Neural cell (in vitro differentiated cells): ENCODE data around the gene TMEM80. TPM values are rescaled to one million over a fixed set of nuclear protein-coding genes. Genes with fewer than 3 reads are reported as not detected.

Experiments used
- H2AFZ ChIP-seq: fragments of 200-600, 300-800 bp; sonication (generic), shearing (Covaris generic); 2 replicates; pipeline ENCODE4 v1.6.0; 2014; ENCODE audit warnings: low read depth, mild to moderate bottlenecking, antibody characterized with exemption, low read length, moderate library complexity
- H3F3A ChIP-seq: fragments of 200-600 bp; shearing (Covaris generic); 2 replicates; pipeline ENCODE4 v1.6.1; 2016; ENCODE audit warnings: mild to moderate bottlenecking, moderate library complexity, mixed read lengths, antibody characterized with exemption, low read length; ENCODE audit not compliant: insufficient read depth, poor library complexity, severe bottlenecking
- H3K27ac ChIP-seq: fragments of 200-600, 300-800 bp; sonication (generic), shearing (Covaris generic); 2 replicates; pipeline ENCODE4 v1.5.1; 2014; ENCODE audit warnings: mild to moderate bottlenecking, low read length, moderate library complexity
- H3K27me3 ChIP-seq: fragments of 300-800, 200-600 bp; sonication (generic), shearing (Covaris generic); 2 replicates; pipeline ENCODE4 v1.6.0; 2014; ENCODE audit warnings: mild to moderate bottlenecking, low read depth, low read length, moderate library complexity; ENCODE audit not compliant: insufficient read depth
- H3K36me3 ChIP-seq: fragments of 300-800, 200-600 bp; sonication (generic), shearing (Covaris generic); 2 replicates; pipeline ENCODE4 v1.5.1; 2014; ENCODE audit warnings: mild to moderate bottlenecking, antibody characterized with exemption, low read length, moderate library complexity; ENCODE audit not compliant: insufficient read depth
- H3K4me2 ChIP-seq: fragments of 300-800, 200-600 bp; sonication (generic), shearing (Covaris generic); 2 replicates; pipeline ENCODE4 v1.6.0; 2014; ENCODE audit warnings: mild to moderate bottlenecking, low read length
- H3K4me3 ChIP-seq: fragments of 300-800, 200-600 bp; sonication (generic), shearing (Covaris generic); 2 replicates; pipeline ENCODE4 v1.5.1; 2014; ENCODE audit warnings: mild to moderate bottlenecking, low read length, moderate library complexity
- H3K79me2 ChIP-seq: fragments of 200-600 bp; shearing (Covaris generic); replicated peaks from 2 replicates; pipeline ENCODE4 v1.6.0; 2014; ENCODE audit warnings: mild to moderate bottlenecking, low read length, moderate library complexity; ENCODE audit not compliant: insufficient read depth
- H3K9ac ChIP-seq: fragments of 300-800, 200-600 bp; sonication (generic), shearing (Covaris generic); 2 replicates; pipeline ENCODE4 v1.6.1; 2016; ENCODE audit warnings: mild to moderate bottlenecking, low read length, mixed read lengths
- H3K9me2 ChIP-seq: fragments of 200-600 bp; shearing (Covaris generic); 2 replicates; pipeline ENCODE4 v1.6.1; 2016; ENCODE audit warnings: mild to moderate bottlenecking, low read length, mixed read lengths; ENCODE audit not compliant: insufficient read depth
- H3K9me3 ChIP-seq: fragments of 200-600, 300-800 bp; sonication (generic), shearing (Covaris generic); 2 replicates; pipeline ENCODE4 v1.6.1; 2016; ENCODE audit warnings: mild to moderate bottlenecking, mixed run types, low read length, moderate library complexity, mixed read lengths
- H4K20me1 ChIP-seq: fragments of 200-600 bp; shearing (Covaris generic); 2 replicates; pipeline ENCODE4 v1.6.1; 2016; ENCODE audit warnings: mild to moderate bottlenecking, mixed run types; ENCODE audit not compliant: insufficient read depth
- EP300 ChIP-seq: fragments of 450-650 bp; conservative IDR thresholded peaks from 2 replicates; pipeline ENCODE4 v1.6.1; 2014; ENCODE audit warnings: antibody characterized with exemption, mild to moderate bottlenecking, moderate library complexity; ENCODE audit not compliant: poor library complexity, severe bottlenecking
- EZH2 ChIP-seq: fragments of 200-600, 300-800 bp; shearing (Covaris generic), sonication (generic); IDR thresholded peaks from 2 replicates; pipeline ENCODE4 v1.6.1; 2014; ENCODE audit warnings: antibody characterized with exemption, low read length, borderline replicate concordance, mild to moderate bottlenecking; ENCODE audit not compliant: insufficient read depth, poor library complexity, severe bottlenecking
- MXI1 ChIP-seq: fragments of 450-650 bp; conservative IDR thresholded peaks from 2 replicates; pipeline ENCODE4 v1.6.1; 2014; ENCODE audit warnings: antibody characterized with exemption, mild to moderate bottlenecking; ENCODE audit not compliant: poor library complexity, severe bottlenecking
- POLR2AphosphoS5 ChIP-seq: IDR thresholded peaks from 2 replicates; pipeline ENCODE4 v1.6.1; 2012
- RAD21 ChIP-seq: fragments of 450-650 bp; conservative IDR thresholded peaks from 2 replicates; pipeline ENCODE4 v1.6.1; 2014; ENCODE audit warnings: antibody characterized with exemption, mild to moderate bottlenecking, moderate library complexity
- SMC3 ChIP-seq: fragments of 450-650 bp; conservative IDR thresholded peaks from 2 replicates; pipeline ENCODE4 v1.6.1; 2014; ENCODE audit warnings: antibody characterized with exemption, mild to moderate bottlenecking, moderate library complexity; ENCODE audit not compliant: poor library complexity
- TAF1 ChIP-seq: IDR thresholded peaks from 2 replicates; pipeline ENCODE4 v1.6.1; 2012; ENCODE audit warnings: low read depth
- polyA plus RNA-seq: library from polyadenylated mRNA; depleted of rRNA; stranded (reverse); fragments of >200 nt; gene quantifications from 2 replicates; pipeline ENCODE4 v1.2.3, GENCODE V29; 2014
- TF ChIP-seq, protein P1 (sequence below): fragments of 450-650 bp; IDR thresholded peaks from 2 replicates; pipeline ENCODE4 v1.5.1; 2014; ENCODE audit warnings: antibody characterized with exemption, mild to moderate bottlenecking, moderate library complexity; ENCODE audit not compliant: poor library complexity, severe bottlenecking
- TF ChIP-seq, protein P2 (sequence below): IDR thresholded peaks from 2 replicates; pipeline ENCODE4 v1.6.1; 2012; ENCODE audit warnings: borderline replicate concordance

Gene TMEM80
- polyA plus RNA-seq, 1 donor from 2014 or later, result 23.1 TPM

DNA sequence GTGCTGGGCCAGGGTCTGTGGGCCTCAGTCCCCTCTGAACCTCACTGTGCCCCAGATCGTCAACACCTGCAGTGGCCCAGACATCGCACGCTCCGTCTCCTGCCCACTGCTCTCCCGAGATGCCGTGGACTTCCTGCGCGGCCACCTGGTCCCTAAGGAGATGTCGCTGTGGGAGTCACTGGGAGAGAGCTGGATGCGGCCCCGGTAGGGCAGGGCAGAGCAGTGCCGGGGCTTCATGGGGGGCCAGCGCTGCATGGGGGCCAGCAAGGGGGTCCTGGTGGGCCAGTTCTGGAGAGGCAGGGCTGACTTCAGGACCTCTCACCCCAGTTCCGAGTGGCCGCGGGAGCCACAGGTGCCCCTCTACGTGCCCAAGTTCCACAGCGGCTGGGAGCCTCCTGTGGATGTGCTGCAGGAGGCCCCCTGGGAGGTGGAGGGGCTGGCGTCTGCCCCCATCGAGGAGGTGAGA, 26.8 kb downstream of the TMEM80 start:
- TF ChIP-seq TAF1, result no peak
- TF ChIP-seq, protein P1, sequence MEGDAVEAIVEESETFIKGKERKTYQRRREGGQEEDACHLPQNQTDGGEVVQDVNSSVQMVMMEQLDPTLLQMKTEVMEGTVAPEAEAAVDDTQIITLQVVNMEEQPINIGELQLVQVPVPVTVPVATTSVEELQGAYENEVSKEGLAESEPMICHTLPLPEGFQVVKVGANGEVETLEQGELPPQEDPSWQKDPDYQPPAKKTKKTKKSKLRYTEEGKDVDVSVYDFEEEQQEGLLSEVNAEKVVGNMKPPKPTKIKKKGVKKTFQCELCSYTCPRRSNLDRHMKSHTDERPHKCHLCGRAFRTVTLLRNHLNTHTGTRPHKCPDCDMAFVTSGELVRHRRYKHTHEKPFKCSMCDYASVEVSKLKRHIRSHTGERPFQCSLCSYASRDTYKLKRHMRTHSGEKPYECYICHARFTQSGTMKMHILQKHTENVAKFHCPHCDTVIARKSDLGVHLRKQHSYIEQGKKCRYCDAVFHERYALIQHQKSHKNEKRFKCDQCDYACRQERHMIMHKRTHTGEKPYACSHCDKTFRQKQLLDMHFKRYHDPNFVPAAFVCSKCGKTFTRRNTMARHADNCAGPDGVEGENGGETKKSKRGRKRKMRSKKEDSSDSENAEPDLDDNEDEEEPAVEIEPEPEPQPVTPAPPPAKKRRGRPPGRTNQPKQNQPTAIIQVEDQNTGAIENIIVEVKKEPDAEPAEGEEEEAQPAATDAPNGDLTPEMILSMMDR, result no peak
- TF ChIP-seq SMC3, result no peak
- no peak for TF ChIP-seq POLR2AphosphoS5
- TF ChIP-seq RAD21, result no peak
- no peak for TF ChIP-seq MXI1
- no peak for TF ChIP-seq EP300
- H3K27me3 ChIP-seq, result peaks cover 52% of the 10 kb centered on the region

DNA sequence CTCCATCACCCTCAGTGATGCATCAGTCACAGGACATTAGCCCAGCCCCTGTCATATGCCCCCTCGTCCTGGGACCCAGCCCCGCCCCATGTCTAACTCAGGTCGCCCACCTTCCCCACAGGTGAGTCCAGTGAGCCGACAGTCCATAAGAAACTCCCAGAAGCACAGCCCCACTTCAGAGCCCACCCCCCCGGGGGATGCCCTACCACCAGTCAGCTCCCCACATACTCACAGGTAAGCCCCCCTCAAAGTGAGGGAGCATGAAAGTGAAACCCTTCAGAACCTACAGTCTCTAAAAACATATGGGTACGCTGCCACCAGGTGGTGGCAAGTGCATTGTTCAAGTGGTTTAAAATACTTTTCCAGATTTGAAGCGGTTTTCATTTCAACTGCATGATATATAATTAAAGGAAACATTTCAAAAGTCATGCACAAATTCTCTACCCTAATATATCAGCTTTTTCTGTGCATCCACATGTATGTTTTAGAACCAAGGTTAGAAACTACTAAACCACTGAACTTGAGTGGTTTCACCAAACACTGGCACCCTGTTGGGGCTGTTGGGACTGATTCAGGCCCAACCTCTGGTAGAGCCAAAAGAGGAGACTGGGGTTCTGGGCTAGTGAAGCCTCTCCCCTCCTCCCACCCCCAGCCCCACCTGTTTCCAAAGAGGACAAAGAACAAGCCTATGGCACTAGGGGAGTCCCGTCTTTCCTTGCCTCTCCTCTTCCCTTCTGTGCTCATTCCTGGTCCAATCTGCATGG, 27.7 kb downstream of the TMEM80 start:
- H3K27me3 ChIP-seq, result peaks cover 55% of the 10 kb centered on the region
- H3K9me3 ChIP-seq, result no peaks in the 10 kb centered on the region
- H2AFZ ChIP-seq, result no peak overlapping the region
- no peaks in the 10 kb centered on the region for H3K36me3 ChIP-seq
- H3K27ac ChIP-seq, result no peak overlapping the region
- no peaks in the 10 kb centered on the region for H4K20me1 ChIP-seq
- no peak overlapping the region for H3K4me3 ChIP-seq
- no peak overlapping the region for H3K9ac ChIP-seq
- H3F3A ChIP-seq, result no peaks in the 10 kb centered on the region
- TF ChIP-seq, protein P2, sequence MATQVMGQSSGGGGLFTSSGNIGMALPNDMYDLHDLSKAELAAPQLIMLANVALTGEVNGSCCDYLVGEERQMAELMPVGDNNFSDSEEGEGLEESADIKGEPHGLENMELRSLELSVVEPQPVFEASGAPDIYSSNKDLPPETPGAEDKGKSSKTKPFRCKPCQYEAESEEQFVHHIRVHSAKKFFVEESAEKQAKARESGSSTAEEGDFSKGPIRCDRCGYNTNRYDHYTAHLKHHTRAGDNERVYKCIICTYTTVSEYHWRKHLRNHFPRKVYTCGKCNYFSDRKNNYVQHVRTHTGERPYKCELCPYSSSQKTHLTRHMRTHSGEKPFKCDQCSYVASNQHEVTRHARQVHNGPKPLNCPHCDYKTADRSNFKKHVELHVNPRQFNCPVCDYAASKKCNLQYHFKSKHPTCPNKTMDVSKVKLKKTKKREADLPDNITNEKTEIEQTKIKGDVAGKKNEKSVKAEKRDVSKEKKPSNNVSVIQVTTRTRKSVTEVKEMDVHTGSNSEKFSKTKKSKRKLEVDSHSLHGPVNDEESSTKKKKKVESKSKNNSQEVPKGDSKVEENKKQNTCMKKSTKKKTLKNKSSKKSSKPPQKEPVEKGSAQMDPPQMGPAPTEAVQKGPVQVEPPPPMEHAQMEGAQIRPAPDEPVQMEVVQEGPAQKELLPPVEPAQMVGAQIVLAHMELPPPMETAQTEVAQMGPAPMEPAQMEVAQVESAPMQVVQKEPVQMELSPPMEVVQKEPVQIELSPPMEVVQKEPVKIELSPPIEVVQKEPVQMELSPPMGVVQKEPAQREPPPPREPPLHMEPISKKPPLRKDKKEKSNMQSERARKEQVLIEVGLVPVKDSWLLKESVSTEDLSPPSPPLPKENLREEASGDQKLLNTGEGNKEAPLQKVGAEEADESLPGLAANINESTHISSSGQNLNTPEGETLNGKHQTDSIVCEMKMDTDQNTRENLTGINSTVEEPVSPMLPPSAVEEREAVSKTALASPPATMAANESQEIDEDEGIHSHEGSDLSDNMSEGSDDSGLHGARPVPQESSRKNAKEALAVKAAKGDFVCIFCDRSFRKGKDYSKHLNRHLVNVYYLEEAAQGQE, result no peak
- TF ChIP-seq MXI1, result no peak
- peak; percentile 62 for TF ChIP-seq SMC3
- TF ChIP-seq, protein P1, result peak; percentile 65
- TF ChIP-seq POLR2AphosphoS5, result no peak
- TF ChIP-seq EZH2, result no peak
- no peak for TF ChIP-seq TAF1
- TF ChIP-seq EP300, result no peak
- peak; percentile 68 for TF ChIP-seq RAD21
- H3K9me2 ChIP-seq, result no peaks in the 10 kb centered on the region
- H3K4me2 ChIP-seq, result no peak overlapping the region
- H3K79me2 ChIP-seq, result no peaks in the 10 kb centered on the region

More for the DNA sequence above, 26.8 kb downstream of the TMEM80 start:
- H3K9me2 ChIP-seq, result no peaks in the 10 kb centered on the region
- H3K36me3 ChIP-seq, result no peaks in the 10 kb centered on the region
- no peak overlapping the region for H3K9ac ChIP-seq
- H4K20me1 ChIP-seq, result no peaks in the 10 kb centered on the region
- H3K79me2 ChIP-seq, result no peaks in the 10 kb centered on the region
- no peak overlapping the region for H3K4me3 ChIP-seq
- H3F3A ChIP-seq, result no peaks in the 10 kb centered on the region
- H3K27ac ChIP-seq, result no peak overlapping the region
- no peaks in the 10 kb centered on the region for H3K9me3 ChIP-seq
- no peak overlapping the region for H2AFZ ChIP-seq
- H3K4me2 ChIP-seq, result no peak overlapping the region
